ENCODE measurements around the gene HDDC3.

Gene HDDC3

DNA sequence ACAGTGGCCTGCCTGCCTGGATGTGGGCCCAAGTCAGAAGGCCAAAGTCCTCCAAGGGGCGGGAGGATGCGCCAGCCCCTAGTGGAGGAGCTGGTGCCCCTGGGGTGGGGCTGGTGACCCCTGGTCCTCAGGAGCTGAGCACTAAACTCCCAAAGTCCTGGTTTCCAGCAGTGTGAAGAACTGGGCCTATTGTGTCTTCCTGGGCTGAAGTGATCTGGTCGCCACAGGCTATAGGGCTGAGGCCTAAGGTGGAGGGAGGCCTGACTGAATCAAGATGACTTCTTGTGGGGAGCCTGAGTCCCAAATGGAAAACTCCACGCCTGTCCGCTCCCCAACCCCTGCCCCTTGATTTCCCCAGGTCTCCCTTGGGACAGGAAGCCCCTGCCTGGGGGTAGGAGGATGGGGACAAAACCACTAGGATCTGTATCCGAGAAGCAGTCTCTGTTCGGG lies 48.8 kb downstream of the HDDC3 start:
- TF ChIP-seq POLR2AphosphoS5 (IDR thresholded peaks at IDR 0.05; ENCODE audit: low read depth, low read length) (no peak; the same call in 1 of the 2 replicates), TAF1 (IDR thresholded peaks at IDR 0.05; ENCODE audit: borderline replicate concordance, low read depth, low read length) (no peak), POLR2A (IDR thresholded peaks at IDR 0.05; ENCODE audit: low read depth, low read length) (no peak)
- DNase-seq (ENCODE audit: insufficient read length) (no peak), FAIRE-seq (no peak)

DNA sequence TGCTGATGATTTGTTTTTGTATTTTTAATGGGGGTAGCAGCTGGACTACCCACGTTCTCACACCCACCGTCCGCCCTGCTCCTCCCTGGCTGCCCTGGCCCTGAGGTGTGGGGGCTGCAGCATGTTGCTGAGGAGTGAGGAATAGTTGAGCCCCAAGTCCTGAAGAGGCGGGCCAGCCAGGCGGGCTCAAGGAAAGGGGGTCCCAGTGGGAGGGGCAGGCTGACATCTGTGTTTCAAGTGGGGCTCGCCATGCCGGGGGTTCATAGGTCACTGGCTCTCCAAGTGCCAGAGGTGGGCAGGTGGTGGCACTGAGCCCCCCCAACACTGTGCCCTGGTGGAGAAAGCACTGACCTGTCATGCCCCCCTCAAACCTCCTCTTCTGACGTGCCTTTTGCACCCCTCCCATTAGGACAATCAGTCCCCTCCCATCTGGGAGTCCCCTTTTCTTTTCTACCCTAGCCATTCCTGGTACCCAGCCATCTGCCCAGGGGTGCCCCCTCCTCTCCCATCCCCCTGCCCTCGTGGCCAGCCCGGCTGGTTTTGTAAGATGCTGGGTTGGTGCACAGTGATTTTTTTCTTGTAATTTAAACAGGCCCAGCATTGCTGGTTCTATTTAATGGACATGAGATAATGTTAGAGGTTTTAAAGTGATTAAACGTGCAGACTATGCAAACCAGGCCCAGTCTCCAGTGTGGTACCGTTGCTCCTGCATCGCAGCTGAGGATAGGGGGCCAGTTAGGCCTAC lies 49.4 kb downstream of the HDDC3 start:
- DNase-seq (ENCODE audit: insufficient read length) (no peak), FAIRE-seq (no peak)

DNA sequence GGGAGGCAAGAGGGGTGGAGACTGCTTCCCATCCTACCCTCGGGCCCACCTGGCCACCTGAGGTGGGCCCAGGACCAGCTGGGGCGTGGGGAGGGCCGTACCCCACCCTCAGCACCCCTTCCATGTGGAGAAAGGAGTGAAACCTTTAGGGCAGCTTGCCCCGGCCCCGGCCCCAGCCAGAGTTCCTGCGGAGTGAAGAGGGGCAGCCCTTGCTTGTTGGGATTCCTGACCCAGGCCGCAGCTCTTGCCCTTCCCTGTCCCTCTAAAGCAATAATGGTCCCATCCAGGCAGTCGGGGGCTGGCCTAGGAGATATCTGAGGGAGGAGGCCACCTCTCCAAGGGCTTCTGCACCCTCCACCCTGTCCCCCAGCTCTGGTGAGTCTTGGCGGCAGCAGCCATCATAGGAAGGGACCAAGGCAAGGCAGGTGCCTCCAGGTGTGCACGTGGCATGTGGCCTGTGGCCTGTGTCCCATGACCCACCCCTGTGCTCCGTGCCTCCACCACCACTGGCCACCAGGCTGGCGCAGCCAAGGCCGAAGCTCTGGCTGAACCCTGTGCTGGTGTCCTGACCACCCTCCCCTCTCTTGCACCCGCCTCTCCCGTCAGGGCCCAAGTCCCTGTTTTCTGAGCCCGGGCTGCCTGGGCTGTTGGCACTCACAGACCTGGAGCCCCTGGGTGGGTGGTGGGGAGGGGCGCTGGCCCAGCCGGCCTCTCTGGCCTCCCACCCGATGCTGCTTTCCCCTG lies 50.2 kb downstream of the HDDC3 start:
- TF ChIP-seq POLR2AphosphoS5 (IDR thresholded peaks at IDR 0.05; ENCODE audit: low read depth, low read length) (no peak; the same call in 1 of the 2 replicates), POLR2A (IDR thresholded peaks at IDR 0.05; ENCODE audit: low read depth, low read length) (peak; percentile 47), TAF1 (IDR thresholded peaks at IDR 0.05; ENCODE audit: borderline replicate concordance, low read depth, low read length) (no peak)
- FAIRE-seq (no peak), DNase-seq (ENCODE audit: insufficient read length) (no peak)

More for the DNA sequence above, 49.4 kb downstream of the HDDC3 start:
- TF ChIP-seq TAF1 (IDR thresholded peaks at IDR 0.05; ENCODE audit: borderline replicate concordance, low read depth, low read length), result no peak
- TF ChIP-seq POLR2AphosphoS5 (IDR thresholded peaks at IDR 0.05; ENCODE audit: low read depth, low read length), result no peak; the same call in 1 of the 2 replicates

DNA sequence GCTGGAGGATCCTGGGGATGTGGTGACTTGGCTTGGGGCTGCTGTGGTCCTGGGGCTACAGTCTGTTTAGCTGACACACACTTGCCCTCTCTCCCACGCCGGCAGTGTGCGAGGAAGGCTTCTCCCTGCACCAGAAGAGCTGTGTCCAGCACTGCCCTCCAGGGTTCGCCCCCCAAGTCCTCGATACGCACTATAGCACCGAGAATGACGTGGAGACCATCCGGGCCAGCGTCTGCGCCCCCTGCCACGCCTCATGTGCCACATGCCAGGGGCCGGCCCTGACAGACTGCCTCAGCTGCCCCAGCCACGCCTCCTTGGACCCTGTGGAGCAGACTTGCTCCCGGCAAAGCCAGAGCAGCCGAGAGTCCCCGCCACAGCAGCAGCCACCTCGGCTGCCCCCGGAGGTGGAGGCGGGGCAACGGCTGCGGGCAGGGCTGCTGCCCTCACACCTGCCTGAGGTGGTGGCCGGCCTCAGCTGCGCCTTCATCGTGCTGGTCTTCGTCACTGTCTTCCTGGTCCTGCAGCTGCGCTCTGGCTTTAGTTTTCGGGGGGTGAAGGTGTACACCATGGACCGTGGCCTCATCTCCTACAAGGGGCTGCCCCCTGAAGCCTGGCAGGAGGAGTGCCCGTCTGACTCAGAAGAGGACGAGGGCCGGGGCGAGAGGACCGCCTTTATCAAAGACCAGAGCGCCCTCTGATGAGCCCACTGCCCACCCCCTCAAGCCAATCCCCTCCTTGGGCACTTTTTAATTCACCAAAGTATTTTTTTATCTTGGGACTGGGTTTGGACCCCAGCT lies 51.0 kb downstream of the HDDC3 start:
- FAIRE-seq (no peak), DNase-seq (ENCODE audit: insufficient read length) (no peak)
- TF ChIP-seq TAF1 (IDR thresholded peaks at IDR 0.05; ENCODE audit: borderline replicate concordance, low read depth, low read length), result no peak
- TF ChIP-seq POLR2A (IDR thresholded peaks at IDR 0.05; ENCODE audit: low read depth, low read length), result no peak
- no peak for TF ChIP-seq POLR2AphosphoS5 (IDR thresholded peaks at IDR 0.05; ENCODE audit: low read depth, low read length)

DNA sequence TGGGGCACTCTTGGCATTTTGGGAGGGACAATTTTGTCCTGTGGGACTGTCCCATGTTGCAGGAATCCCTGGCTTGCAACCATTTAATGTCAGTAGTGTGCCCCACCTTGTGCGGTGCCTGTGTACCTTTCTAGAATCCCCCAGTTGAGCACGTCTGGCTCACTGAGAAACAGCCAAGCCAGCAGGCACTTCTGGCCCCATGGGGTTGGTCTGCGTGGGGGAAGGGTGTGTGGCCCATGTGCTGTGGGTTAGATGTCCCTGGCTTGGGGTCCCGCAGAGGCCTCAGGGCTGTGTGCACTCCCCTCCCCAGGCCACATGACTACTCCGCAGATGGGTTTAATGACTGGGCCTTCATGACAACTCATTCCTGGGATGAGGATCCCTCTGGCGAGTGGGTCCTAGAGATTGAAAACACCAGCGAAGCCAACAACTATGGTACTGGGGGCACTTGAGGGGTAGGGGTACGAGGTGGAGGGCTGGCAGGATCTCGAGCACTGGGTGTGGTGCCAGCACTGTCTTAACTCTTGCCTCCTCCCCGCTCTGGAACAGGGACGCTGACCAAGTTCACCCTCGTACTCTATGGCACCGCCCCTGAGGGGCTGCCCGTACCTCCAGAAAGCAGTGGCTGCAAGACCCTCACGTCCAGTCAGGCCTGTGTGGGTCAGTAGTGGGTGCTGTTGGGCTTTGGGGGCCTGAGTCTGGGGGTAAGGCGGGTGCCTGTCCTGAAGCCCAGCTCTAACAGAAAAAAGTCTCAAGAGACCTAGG lies 51.8 kb downstream of the HDDC3 start:
- DNase-seq (ENCODE audit: insufficient read length), result no peak
- FAIRE-seq, result no peak
- TF ChIP-seq TAF1 (IDR thresholded peaks at IDR 0.05; ENCODE audit: borderline replicate concordance, low read depth, low read length) (no peak), POLR2AphosphoS5 (IDR thresholded peaks at IDR 0.05; ENCODE audit: low read depth, low read length) (no peak), POLR2A (IDR thresholded peaks at IDR 0.05; ENCODE audit: low read depth, low read length) (no peak)

Measured in GM12892 (cell line).